OCI-LY3 (cell line): ENCODE data around the gene DOC2A.

Experiments used
- CTCF ChIP-seq: fragments of 200-600, 300-600 bp; sonication (generic); IDR thresholded peaks from 2 replicates; pipeline ENCODE4 v1.5.1; 2014; ENCODE audit warnings: antibody characterized with exemption, low read length, low read depth
- EZH2phosphoT487 ChIP-seq: fragments of 200-600 bp; shearing (Covaris generic); IDR thresholded peaks from 2 replicates; pipeline ENCODE4 v1.6.1; 2018; ENCODE audit warnings: antibody characterized with exemption, mixed run types, low read depth

- no peak for TF ChIP-seq CTCF
- TF ChIP-seq EZH2phosphoT487: no peak
These were observed 47.6 kb downstream of the DOC2A start for GRCh38 chr16:29963021-29963743.
